Limb (tissue), 2 donors: Measurements from ENCODE around the gene ZNF426.
"Not testable (repeated sequence)": the region's sequence is repeated elsewhere in the genome, so short reads cannot be mapped to it uniquely, and the experiment has no call there.

Experiments used
- DNase-seq, 2 donors: peaks; one replicate each; pipeline ENCODE4 v3.0.0-alpha.2; 2016; ENCODE audit errors: extremely low spot score in 2 of 2

ZNF426 gene

GRCh38 chr19:9538183-9539058 lies at the start of gene ZNF426:
Gene ZNF426, minus strand, starts transcription at chr19:9538645. Its CDS starts 2,413 bp downstream, at chr19:9536232.
- peak; percentile 93 to 96 for DNase-seq

DNA sequence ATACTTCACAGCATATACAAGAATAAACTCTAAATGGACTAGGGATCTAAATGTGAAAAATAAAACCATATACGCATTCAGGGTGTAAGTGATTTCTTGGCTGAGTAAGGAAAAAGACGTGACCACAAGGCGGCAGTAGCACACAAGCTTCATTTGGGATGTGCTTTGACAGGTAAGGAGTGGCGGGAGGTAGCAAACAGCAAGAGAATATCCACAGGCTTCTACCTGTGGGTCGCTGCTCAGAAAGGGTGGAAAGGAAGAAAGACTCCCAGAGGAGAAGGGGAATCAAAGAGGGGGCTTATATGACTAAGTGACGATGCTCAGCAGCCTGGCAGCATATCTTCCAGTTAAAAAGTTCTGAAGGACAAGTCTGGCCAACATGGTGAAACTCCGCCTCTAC lies 48.3 kb upstream of the ZNF426 start:
- DNase-seq = peak; percentile 52 to 76

DNA sequence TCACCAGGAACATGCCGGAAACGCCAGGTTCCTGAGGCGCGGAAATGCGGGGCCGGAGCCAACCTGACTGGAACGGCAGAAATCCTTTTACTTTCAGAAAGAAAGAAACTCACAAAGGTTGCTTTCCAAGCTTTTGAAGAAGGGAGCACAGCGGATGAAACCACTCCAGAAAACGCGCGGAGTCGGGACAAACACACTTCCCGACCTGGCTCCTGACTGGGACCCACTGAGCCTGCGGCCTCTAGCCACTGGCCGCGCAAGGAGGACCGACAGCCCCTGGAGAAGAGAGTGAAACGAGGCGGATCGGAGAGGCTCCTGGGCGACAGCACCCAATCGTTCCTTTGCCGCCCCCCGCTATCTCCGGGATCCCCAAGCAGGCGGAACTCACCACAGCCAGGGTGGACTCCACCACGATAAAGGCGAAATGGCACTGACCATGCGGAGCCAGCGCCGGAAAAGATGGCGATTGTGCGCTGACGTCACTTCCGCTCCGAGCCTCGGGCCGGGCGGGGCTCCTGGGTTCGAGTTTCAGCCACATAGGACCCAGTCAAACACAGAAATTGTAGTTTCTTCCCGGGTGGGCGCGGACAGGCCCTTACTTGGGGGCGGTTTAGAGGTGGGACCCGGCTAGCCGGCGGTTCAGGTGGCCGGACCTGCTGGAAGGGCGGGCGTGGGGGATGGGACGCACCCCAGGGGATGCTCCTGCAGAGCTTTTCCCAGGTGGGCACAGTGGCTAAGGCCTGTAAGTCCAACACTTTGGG lies 45.8 kb upstream of the ZNF426 start, which contains the start of gene ZNF121:
ZNF121 (minus strand) TSS at position 432 of the 761 bp plus-strand sequence. CDS start 16,407 bp downstream, outside the sequence.
- peak; percentile 91 to 94 for DNase-seq

DNA sequence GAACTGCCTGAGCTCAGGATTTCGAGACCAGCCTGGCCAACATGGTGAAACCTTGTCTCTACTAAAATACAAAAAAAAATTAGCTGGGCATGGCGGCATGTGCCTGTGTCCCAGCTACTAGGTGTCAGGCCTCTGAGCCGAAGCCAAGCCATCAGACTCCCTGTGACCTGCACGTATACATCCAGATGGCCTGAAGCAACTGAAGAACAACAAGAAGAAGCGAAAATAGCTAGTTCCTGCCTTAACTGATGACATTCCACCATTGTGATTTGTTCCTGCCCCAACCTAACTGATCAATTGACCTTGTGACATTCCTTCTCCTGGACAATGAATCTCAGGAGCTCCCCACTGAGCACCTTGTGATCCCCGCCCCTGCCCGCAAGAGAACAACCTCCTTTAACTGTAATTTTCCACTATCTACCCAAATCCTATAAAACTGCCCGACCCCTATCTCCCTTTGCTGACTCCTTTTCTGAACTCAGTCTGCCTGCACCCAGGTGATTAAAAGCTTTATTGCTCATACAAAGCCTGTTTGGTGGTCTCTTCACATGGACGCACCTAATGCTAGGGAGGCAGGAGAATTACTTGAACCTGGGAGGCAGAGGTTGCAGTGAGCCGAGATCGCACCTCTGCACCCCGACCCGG lies 43.8 kb upstream of the ZNF426 start:
- not testable (repeated sequence) for DNase-seq

DNA sequence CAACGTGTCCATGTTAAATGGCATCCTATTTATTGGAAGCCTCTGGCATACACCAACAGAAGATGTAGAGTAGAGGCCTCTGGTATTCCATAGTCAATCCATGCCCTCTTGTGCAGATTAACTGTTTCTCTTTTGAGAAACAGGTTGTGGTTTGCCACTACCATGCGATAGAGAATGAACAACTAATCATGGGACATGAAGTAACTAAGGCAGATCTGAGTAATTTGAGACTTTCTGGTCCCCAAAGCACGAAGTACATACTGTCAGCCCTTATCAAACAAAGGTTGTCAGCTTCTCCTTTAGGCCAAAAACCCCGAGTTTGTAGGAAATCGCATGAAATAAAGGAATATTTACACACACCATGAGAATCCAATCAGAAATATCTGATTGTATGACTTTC lies 42.3 kb upstream of the ZNF426 start:
- DNase-seq = no peak

DNA sequence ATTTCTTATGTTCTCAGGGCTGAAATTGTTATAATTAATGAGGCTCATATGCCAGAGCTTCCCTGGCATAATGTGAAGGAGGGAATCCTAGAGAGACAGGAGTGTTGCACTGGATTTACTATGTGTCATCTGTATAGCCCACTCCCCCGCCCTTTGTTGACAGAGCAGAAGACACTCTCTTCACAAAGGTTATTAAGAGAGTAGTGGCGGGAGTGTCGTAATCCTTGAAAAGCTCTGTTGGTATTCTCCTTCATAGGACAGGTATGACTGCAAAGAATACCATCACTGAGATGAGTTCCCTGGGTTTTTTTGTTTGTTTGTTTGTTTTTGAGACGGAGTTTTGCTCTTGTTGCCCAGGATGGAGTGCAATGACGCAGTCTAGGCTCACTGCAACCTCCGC lies 31.8 kb upstream of the ZNF426 start:
- no peak for DNase-seq

DNA sequence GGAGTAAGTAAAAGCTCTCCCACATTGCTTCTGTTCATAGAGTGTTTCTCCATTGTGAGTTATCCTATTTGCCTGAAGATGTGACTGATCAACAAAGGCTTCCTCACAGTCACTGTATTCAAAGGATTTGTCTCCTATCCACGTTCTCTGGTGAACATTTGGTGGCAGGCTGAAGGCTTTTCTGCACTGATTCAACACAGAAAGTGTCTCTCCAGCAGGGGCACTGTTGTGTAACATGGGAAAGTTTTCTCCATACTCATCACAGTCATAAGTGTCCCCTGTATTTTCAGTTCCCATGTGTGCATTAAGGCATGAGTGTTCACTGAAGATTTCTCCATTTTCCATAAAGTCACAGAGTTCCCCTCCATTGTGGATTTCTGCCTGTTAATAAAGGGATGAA lies 28.3 kb upstream of the ZNF426 start:
- DNase-seq = no peak

DNA sequence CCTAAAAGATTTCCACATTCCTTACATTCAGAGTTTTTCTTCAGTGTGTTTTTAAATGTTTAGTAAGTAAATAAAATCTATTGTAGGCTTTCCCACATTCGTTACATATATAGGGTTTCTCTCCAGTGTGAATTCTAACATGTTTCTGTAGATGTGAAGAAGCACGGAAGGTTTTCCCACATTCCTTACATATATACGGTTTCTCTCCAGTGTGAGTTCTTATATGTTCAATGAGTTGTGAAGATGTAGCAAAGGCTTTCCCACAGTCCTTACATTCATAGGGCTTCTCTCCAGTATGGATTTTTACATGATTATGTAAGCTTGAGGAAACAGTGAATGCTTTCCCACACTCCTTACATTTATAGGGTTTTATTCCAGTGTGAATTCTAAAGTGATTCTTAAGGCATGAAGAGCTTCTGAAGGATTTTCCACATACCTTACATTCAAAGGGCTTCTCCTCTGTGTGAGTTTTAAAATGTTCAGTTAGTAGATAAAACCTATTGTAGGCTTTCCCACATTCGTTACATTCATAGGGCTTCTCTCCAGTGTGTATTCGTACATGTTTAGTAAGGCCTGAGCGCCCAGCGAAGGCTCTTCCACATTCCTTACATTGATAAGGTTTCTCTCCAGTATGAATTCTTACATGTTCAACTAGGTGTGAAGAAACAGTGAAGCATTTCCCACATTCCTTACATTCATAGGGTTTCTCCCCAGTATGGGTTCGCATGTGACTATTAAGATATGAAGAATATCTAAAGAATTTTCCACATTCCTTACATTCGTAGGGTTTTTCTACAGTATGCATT lies 27.7 kb upstream of the ZNF426 start:
- no peak for DNase-seq

- no peak for DNase-seq
Observed at GRCh38 chr19:9552536-9553274, 14.3 kb upstream of the ZNF426 start.

GRCh38 chr19:9547870-9548269 lies 9.4 kb upstream of the ZNF426 start:
- DNase-seq = no peak

- not testable (repeated sequence) for DNase-seq
Observed at GRCh38 chr19:9541281-9541680, 2.8 kb upstream of the ZNF426 start.

DNA sequence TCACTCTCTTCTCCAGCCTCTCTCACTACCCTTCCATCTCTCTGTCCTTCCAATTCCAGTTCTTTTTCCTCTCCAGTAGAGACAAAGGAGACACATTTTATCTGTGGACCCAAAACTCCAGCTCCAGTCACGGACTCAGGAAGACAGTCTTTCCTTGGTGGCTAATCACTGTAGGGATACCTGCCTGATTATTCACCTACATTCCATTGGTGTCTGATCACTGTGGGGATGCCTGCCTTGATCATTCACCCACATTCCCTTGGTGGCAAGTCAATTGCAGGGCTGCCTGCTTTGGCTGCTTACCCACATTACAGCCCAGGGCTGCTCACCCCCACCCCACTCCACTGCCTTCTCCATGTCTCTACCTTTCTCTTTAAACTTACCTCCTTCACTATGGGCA lies 1.5 kb upstream of the ZNF426 start:
- not testable (repeated sequence) for DNase-seq

GRCh38 chr19:9539201-9539600 lies 756 bp upstream of the ZNF426 start:
- not testable (repeated sequence) for DNase-seq

DNA sequence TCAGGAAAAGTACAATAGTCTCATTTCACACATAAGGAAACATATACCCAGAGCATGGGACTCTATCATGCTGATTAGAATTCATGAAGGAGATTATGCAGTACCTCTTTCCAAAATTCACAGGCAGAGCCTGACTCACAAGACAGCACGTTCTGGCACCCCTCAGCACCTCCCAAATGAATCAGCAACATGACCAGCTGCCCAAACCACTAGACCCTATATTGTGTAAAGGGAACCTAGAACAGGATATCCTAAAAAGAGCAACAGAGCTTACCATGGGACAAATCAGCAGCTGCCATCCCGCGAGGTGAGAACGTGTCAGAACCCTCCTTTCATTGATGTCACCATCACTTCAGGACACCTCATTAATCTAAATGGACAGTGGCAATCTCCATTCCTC lies 2.5 kb downstream of the ZNF426 start:
- DNase-seq = no peak

DNA sequence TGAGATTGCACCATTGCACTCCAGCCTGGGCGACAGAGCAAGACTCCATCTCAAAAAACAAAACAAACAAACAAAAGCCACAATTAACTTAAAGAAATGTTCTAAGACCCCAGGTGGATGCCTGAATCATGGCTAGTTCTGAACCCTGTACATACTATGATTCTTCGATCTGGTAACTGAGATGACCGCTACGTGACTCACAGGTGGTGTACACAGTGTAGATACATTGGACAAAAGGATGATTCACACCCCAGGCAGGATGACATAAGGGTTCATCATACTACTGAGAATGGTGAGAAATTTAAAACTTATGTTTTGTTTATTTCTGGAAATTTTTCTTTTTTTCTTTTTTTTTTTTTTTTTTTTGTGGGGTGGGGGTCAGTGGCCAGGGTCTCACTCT lies 6.5 kb downstream of the ZNF426 start:
- DNase-seq = no peak

GRCh38 chr19:9528757-9529336 lies 9.6 kb downstream of the ZNF426 start:
- no peak for DNase-seq

- DNase-seq = no peak
Observed at GRCh38 chr19:9523885-9524474, 14.5 kb downstream of the ZNF426 start.

DNA sequence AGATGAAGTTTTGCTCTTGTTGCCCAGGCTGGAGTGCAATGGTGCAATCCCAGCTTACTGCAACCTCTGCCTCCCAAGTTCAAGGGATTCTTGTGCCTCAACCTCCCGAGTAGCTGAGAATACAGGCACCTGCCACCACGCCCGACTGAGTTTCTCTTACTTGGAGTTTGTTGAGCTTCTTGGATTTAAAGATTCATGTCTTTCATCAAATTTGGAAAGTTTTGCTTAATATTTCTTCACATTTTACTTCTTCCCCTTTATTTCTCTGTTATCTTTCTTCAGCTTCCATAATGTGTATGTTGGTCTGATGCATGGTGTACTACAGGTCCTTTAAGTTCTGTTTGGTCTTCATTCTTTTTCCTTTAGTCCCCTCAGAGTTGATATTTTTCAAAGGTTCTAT lies 31.2 kb downstream of the ZNF426 start:
- DNase-seq = no peak

DNA sequence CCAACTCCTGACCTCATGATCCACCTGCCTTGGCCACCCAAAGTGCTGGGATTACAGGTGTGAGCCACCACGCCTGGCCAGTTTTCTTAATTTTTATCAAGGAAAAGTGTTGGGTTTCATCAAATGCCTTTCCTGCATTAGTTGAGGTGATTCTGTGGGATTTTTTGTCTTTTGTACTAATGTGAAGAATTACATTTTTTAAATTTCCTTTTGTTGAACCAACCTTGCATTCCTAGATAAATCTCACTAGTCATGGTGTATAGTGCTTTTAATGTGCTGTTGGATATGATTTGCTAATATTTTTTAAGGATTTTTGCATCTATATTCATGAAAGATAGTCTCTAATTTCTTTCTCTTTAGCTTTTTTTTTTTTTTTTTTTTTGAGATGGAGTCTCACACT lies 37.6 kb downstream of the ZNF426 start:
- no peak for DNase-seq
